Measurements from ENCODE around the gene DAND5.

GRCh38 chr19:13016245-13016627 lies 46.9 kb downstream of the DAND5 start:
- TF ChIP-seq CTCF (conservative IDR thresholded peaks at IDR 0.05; ENCODE audit: low read length), result no peak
- TF ChIP-seq EZH2phosphoT487 (IDR thresholded peaks at IDR 0.05; ENCODE audit: borderline replicate concordance), result no peak
